NOMO-1 (cell line): ENCODE data around the gene GUCA2B.

ENCODE experiments used
- DNase-seq, 2 experiments: peaks; one replicate each; lab custom pipeline; 2025; ENCODE audit not compliant: unreplicated experiment in 2 of 2; lab: John Stamatoyannopoulos, UW

Gene GUCA2B

GRCh38 chr1:42142894-42143675 lies 10.1 kb upstream of the GUCA2B start:
- peak in 1 of 2 experiments; percentile 13 for DNase-seq

GRCh38 chr1:42143896-42144710 lies 9.1 kb upstream of the GUCA2B start:
- DNase-seq, result no peak

GRCh38 chr1:42144711-42145388 lies 8.4 kb upstream of the GUCA2B start:
- no peak for DNase-seq

- peak in 1 of 2 experiments; percentile 6 for DNase-seq
Measured at GRCh38 chr1:42145389-42145716, 7.9 kb upstream of the GUCA2B start.

- DNase-seq, result no peak
Measured at GRCh38 chr1:42145764-42146625, 7.2 kb upstream of the GUCA2B start.

GRCh38 chr1:42146626-42147320 lies 6.4 kb upstream of the GUCA2B start:
- peak; percentile 25 to 29 for DNase-seq

GRCh38 chr1:42148166-42148565 lies 5.0 kb upstream of the GUCA2B start:
- no peak for DNase-seq

- DNase-seq, result no peak
Measured at GRCh38 chr1:42150651-42151050, 2.6 kb upstream of the GUCA2B start.

- no peak for DNase-seq
Measured at GRCh38 chr1:42152119-42152518, 1.1 kb upstream of the GUCA2B start.

GRCh38 chr1:42153624-42154023 lies 414 bp downstream of the GUCA2B start:
- no peak for DNase-seq

GRCh38 chr1:42154685-42155084 lies 1.5 kb downstream of the GUCA2B start:
- DNase-seq, result no peak

GRCh38 chr1:42155362-42155761 lies 2.2 kb downstream of the GUCA2B start:
- DNase-seq, result no peak

GRCh38 chr1:42157667-42158066 lies 4.5 kb downstream of the GUCA2B start:
- no peak for DNase-seq

GRCh38 chr1:42158189-42158588 lies 5.0 kb downstream of the GUCA2B start:
- no peak for DNase-seq

GRCh38 chr1:42162181-42162580 lies 9.0 kb downstream of the GUCA2B start:
- DNase-seq, result no peak

GRCh38 chr1:42163114-42163513 lies 9.9 kb downstream of the GUCA2B start:
- no peak for DNase-seq

- DNase-seq, result no peak
Measured at GRCh38 chr1:42163536-42164503, 10.6 kb downstream of the GUCA2B start.

- DNase-seq, result no peak
Measured at GRCh38 chr1:42164551-42165420, 11.6 kb downstream of the GUCA2B start, which contains the start of gene GUCA2A. GUCA2A (minus strand) TSS chr1:42164745; CDS start chr1:42164712, 33 bp downstream.
